HG03575 (cell line): ENCODE results near the gene OSM.

Source experiments
- ATAC-seq: cut with Tn5 transposase; IDR thresholded peaks from one replicate; pipeline ENCODE4 v1.9.1; 2021; ENCODE audit not compliant: unreplicated experiment, insufficient number of reproducible peaks, low FRiP score; ENCODE audit errors: extremely low read depth

The OSM gene

GRCh38 chr22:30287648-30288418, 21.2 kb upstream of the OSM start:
- no peak for ATAC-seq

GRCh38 chr22:30286813-30287647, 20.4 kb upstream of the OSM start:
- no peak for ATAC-seq

- no peak for ATAC-seq
These were observed 19.7 kb upstream of the OSM start for GRCh38 chr22:30286331-30286730.

- ATAC-seq: no peak
These were observed 19.2 kb upstream of the OSM start for GRCh38 chr22:30285846-30286200.

GRCh38 chr22:30285176-30285845, 18.7 kb upstream of the OSM start:
- no peak for ATAC-seq

GRCh38 chr22:30284666-30285065, 18.0 kb upstream of the OSM start:
- ATAC-seq: no peak

- ATAC-seq: no peak
These were observed 17.5 kb upstream of the OSM start for GRCh38 chr22:30284172-30284571.

- no peak for ATAC-seq
These were observed 16.7 kb upstream of the OSM start for GRCh38 chr22:30283342-30283741.

GRCh38 chr22:30282616-30283046, 16.0 kb upstream of the OSM start:
- no peak for ATAC-seq

- ATAC-seq: no peak
These were observed 13.9 kb upstream of the OSM start for GRCh38 chr22:30280505-30280904.

- ATAC-seq: no peak
These were observed 13.3 kb upstream of the OSM start for GRCh38 chr22:30279932-30280331.

GRCh38 chr22:30279046-30279788, 12.6 kb upstream of the OSM start:
- no peak for ATAC-seq

- ATAC-seq: no peak
These were observed 11.1 kb upstream of the OSM start for GRCh38 chr22:30277547-30278344.

GRCh38 chr22:30276039-30276438, 9.4 kb upstream of the OSM start:
- no peak for ATAC-seq

- ATAC-seq: no peak
These were observed 9.0 kb upstream of the OSM start for GRCh38 chr22:30275625-30276024.

- no peak for ATAC-seq
These were observed 7.8 kb upstream of the OSM start for GRCh38 chr22:30274437-30274812.

GRCh38 chr22:30273711-30274436, 7.2 kb upstream of the OSM start:
- no peak for ATAC-seq
